HT1080 (cell line): ENCODE data around the gene OR2C3. TPM values are rescaled to one million over a fixed set of nuclear protein-coding genes. Genes with fewer than 3 reads are reported as not detected.
"Not testable (repeated sequence)": the region's sequence is repeated elsewhere in the genome, so short reads cannot be mapped to it uniquely, and the experiment has no call there.

ENCODE experiments used
- DNase-seq: peaks from one replicate; pipeline ENCODE4 v3.0.0-alpha.2; 2015; ENCODE audit warnings: low read depth
- polyA plus RNA-seq, 2 experiments: library from polyadenylated mRNA; depleted of rRNA; stranded (reverse); fragments of >200 nt; gene quantifications; 2 replicates each; pipeline ENCODE4 v1.2.3, GENCODE V29; 2015
- total RNA-seq: library from RNA; depleted of rRNA; stranded (reverse); fragments of >200 nt; shearing (Covaris generic); gene quantifications from 2 replicates; pipeline ENCODE4 v1.2.3, GENCODE V29; 2014; rRNA removed

Gene OR2C3
- not detected in 2 replicates for total RNA-seq
- polyA plus RNA-seq (2015; cell fraction: cytosol; rRNA removed): not detected in 2 replicates
- polyA plus RNA-seq (2015; cell fraction: nucleus; rRNA removed): not detected in 2 replicates

DNA sequence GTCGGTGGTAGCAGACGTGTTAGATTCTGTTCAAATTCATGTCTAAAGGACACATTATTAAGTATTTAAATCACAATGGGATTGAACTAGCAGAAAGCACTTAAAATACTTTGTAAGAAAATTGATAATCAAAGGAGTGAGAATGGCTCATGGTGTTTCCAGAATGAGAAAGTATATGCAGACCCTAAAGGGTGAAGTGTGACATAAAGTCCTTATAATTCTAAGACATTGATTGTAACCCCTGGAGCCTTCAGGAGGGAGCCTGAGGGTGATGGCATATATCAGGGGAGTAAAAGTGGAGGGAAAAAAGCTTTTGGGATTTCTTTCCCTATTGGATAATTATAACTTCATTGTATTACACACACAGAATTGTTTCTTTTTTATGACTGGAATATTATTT lies at the start of gene OR2C3:
Gene OR2C3 (minus strand): TSS at position 101 of the 400 bp plus-strand sequence. CDS start 3,929 bp downstream, outside the sequence.
- no peak for DNase-seq

- no peak for DNase-seq
These were observed 42.8 kb upstream of the OR2C3 start for GRCh38 chr1:247578946-247579460.

DNA sequence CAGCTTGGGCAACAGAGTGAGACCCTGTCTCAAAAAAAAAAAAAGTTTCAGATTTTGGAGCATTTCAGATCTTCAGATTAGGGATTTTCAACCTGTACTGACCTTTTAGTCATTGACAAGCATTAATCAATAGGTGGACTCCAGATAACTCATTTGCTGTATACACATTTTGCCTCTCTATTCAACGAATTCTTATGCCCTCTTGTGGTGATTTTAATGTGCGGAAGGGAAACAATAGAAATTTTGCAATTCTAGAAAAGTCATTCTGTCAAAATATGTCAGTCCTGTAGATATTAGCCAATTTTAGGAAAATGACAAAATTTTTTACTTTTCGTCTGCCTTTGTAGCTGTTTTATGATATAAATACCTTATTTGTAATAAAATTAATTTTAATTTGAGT lies 40.3 kb upstream of the OR2C3 start:
- DNase-seq: peak; percentile 15

- DNase-seq: no peak
These were observed 38.4 kb upstream of the OR2C3 start for GRCh38 chr1:247574664-247575063.

DNA sequence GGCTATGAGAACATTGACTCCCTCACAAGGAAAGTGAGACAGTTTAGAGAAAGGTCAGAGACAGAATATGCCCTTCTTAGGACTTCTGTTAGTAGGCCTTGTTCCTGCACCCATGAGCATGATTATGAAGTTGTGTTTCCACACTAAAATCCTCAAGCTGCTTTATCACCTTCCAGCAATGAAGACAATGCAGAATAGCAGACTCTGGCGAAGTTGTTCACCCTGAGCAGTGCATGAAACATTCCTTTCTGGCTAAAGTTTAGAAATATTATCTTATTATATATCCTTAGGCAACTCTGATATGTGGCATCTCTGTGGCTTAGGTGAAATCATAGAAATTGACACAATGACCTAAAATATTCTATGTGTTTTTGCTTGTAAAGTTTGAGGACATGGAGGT lies 38.0 kb upstream of the OR2C3 start:
- no peak for DNase-seq

GRCh38 chr1:247562198-247562597 lies 26.0 kb upstream of the OR2C3 start:
- DNase-seq: no peak

DNA sequence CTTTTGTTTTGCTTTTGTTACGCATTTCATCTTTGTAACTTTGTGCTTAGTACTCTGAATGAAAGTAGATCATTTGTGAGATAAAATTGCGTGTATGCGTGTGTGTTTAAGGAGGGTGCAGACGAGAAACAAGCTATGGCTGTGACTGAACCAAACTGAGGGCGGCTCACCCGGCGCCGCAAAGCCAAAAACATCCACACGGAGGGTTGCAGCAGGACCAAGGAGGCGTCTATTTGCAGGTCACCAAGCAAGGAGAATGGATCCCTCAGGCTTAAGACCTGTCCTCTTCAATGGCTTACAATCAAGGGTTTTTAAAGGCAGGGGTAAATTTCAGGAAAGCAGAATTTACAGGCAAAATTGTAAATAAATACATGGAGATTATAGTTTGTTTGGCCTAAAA lies 25.5 kb upstream of the OR2C3 start:
- no peak for DNase-seq

GRCh38 chr1:247557926-247558674 lies 21.9 kb upstream of the OR2C3 start:
- no peak for DNase-seq

DNA sequence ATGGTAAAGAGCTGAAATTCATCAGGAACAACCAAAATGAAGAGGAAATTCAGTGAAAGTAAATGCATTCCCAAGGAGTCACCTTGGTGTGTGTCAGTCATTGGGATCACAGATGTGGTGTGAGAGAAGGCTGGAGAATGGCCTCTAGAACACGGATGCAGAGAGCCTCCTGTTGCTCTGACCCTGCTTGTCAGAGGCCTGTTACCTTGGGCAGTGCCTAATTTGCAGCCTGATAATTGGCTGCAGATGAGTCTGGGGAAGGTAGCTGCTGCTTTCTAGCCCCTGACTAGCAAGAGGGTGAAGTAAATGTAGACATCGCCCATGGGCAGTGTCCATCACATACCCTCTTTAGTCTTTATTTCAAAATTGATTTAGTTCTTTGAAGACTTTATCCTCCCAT lies 16.0 kb upstream of the OR2C3 start:
- no peak for DNase-seq

DNA sequence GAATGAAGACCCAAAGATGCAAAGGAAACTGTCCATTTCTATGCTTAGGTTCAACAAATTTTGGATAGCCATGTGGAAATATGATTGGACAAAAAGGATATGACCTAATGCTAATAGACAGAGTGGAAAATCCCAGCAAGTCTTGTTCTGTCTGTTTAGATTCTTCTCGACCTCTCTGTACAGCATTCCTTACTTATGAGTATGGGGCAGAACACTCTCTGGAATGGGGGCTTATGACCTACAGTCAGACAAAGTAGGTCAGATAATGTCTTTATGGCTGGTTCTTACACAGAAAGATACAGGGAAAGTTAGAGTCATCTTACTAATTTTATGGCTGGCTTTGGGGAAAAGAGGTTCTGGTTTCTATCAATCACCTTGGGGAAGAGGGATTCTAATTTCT lies 15.5 kb upstream of the OR2C3 start:
- DNase-seq: peak; percentile 22

GRCh38 chr1:247548769-247549182 lies 12.5 kb upstream of the OR2C3 start, which contains the start of gene GCSAML:
Gene GCSAML (plus strand): TSS chr1:247549134. CDS start chr1:247549192, 58 bp downstream.
- no peak for DNase-seq

DNA sequence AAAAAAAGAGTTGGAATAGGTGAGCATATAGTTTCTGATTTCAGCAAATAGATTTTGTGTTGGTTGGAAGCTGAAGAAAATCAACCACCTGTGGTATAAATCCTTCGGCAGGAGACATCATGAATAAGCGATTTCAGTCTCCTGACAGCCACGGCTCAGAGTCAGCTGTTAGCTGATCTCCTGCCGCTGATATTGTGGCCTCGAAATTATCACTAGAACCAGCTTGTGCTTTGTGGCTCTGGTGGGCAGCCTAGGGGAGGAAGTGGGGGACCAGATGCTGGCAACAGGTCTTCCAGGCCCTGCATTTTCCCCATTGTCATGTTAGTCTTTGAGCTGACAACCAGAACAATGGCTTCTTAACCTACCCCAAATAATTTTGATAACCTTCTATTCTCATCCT lies 11.9 kb upstream of the OR2C3 start:
- DNase-seq: no peak

DNA sequence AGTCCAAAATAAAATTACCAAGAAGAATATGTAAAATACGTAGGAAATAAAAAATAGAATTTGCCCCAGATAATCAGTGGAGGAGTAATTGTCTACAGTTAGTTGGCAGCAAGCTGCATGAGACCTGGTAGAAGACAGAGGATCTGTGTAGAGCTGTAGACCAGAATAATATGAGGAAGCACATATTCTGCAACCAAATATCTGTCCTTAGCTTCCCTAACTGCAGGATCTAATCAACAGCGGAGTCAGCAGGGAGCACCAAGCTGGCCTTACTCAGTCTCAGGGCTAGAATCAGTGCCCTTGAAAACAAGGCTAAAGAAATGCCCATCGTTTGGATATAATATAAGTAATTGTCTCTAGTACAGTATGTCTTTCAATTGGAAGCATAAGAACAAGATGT lies 6.6 kb upstream of the OR2C3 start:
- DNase-seq: no peak

- no peak for DNase-seq
These were observed 4.3 kb upstream of the OR2C3 start for GRCh38 chr1:247540581-247540980.

DNA sequence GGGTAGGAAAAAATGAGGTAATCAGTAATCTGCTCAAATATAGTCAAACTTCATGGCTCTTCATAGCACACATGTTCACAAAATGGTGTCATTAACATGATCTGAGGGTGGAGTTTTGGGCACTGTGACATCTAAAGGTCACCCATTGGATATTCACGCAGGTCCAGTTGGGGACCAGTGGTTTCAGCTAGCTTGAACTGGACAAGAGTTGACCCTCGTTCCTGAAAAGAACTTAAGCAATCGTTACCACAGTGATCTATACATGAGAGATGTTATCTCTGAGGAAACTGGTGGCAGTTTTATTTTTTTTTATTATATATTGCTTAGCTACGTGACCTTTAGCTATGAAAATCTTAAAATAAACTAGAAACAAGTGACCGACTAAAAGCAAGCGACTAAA lies 3.0 kb upstream of the OR2C3 start:
- DNase-seq: no peak

GRCh38 chr1:247538561-247538960 lies 2.3 kb upstream of the OR2C3 start:
- DNase-seq: no peak

DNA sequence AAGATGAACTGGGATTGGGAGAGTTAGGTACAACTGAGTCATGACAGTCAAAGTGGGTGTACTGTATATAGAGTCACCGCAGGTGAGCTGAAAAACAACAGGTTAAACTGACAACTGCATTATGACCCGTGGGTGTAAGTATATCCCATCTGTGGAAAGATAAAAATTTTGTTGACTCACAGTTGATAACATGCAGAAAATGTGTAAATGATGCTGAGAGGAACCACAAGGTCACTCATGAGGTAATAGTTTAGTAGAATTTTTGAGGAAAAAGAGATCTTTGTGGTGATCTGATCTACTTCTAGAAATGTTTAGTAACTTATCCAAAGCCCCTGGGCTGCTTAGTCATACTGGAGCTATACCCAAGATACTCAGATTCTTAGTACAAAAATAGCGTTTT lies 838 bp downstream of the OR2C3 start:
- no peak for DNase-seq

GRCh38 chr1:247531937-247532336 lies 4.3 kb downstream of the OR2C3 start:
- no peak for DNase-seq

- no peak for DNase-seq
These were observed 5.5 kb downstream of the OR2C3 start for GRCh38 chr1:247530785-247531184.

DNA sequence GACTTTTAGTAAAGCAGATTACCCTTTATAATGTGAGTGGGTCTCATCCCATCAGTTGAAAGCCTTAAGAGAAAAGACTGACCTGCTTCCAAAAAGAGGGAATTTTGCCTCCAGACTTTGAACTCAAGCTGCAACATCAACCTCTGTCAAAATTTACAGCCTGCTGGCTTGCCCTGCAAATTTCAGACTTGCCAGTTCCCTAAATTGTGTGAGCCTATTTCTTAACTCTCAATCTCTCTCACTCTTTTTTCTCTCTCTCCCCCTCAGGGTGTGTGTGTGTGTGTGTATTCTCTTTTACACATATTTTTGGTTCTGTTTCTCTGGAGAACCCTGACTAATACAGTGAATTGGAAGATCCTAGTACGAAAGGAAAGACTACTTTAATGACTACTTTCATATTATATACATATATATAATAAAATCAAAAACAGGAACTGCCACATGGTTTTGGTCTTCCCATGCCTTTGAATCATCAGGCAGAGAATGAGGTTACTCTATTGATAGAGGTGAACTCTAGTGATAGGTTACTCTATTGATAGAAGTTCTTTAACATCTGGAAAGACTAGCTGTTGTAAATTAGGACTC lies 6.4 kb downstream of the OR2C3 start:
- DNase-seq: no peak

DNA sequence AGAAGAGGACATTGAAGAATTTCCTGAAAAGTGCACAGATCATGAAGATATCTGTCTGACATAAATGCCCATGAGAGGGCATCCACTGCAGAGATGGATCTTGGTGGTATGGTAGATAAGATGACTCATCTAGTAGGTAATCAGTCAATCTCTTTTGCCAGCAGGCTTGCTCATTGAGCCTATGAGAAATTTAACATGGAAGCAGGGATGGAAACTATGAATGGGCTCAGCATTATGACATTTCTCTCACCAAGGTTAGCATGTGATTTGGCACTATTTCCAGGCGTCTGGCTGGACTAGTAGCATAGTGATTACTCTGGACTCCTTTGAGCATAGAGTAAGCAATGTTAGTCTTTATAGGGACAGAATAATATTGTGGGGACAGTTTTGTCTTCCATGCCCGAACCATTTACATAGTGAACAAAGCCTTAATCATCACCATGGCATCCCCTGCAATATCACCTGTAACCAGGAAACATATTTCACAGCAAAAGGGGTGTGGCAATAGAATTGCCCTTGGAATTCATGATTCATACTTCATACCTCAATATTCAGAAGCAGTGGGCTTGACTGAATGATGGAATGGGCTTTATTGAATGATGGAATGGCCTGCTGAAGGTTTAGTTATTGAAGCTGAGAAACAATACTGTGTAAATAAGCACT lies 7.3 kb downstream of the OR2C3 start:
- DNase-seq: peak; percentile 15

DNA sequence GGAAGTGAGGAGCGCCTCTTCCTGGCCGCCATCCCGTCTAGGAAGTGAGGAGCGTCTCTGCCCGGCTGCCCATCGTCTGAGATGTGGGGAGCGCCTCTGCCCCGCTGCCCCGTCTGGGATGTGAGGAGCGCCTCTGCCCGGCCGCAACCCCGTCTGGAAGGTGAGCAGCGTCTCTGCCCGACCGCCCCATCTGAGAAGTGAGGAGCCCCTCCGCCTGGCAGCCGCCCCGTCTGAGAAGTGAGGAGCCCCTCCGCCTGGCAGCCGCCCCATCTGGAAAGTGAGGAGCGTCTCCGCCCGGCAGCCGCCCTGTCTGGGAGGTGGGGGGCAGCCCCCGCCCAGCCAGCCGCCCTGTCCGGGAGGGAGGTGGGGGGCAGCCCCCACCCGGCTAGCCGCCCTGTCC lies 14.4 kb downstream of the OR2C3 start:
- DNase-seq: not testable (repeated sequence)
